ENCODE results near the gene IP6K1.

The IP6K1 gene

DNA sequence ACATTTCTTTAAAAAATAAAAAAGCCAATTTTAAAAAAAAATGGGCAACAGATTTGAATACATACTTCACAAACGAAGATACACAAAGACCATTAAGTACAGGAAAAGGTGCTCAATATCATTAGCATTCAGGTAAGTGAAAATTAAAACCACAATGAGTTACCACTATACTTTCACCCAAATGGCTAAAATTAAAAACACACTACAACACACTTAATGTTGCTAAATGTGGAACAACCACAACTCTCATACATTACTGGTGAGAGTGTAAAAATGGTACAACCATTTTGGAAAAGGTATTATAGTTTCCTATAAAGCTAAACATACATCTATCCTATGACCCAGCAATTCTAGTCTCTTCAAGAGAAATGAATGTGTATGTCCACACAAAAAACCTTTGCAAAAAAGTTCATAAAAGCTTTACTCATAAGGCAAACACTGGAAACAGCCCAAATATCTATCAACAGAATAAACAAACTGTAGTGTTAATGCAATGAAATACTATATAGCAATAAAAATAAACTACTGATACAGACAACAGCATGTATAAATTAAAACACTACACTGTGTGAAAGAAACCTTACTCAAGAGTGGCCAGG lies 14.9 kb downstream of the IP6K1 start:
- TF ChIP-seq TOX (CRISPR knock-in tag; IDR thresholded peaks at IDR 0.05; ENCODE audit: borderline replicate concordance) (no peak), ZC3H10 (CRISPR knock-in tag; IDR thresholded peaks at IDR 0.05) (no peak), TCF4 (CRISPR knock-in tag; IDR thresholded peaks at IDR 0.05; ENCODE audit: borderline replicate concordance) (no peak), ISL1 (CRISPR knock-in tag; IDR thresholded peaks at IDR 0.05) (no peak), ESRRG (CRISPR knock-in tag; IDR thresholded peaks at IDR 0.05) (no peak), OSR1 (CRISPR knock-in tag; IDR thresholded peaks at IDR 0.05) (no peak), CSDC2 (CRISPR knock-in tag; IDR thresholded peaks at IDR 0.05) (no peak), BACH2 (CRISPR knock-in tag; IDR thresholded peaks at IDR 0.05; ENCODE audit: borderline replicate concordance) (no peak), ARNTL (CRISPR knock-in tag; IDR thresholded peaks at IDR 0.05; ENCODE audit: borderline replicate concordance, low read depth) (no peak), ZNF70 (CRISPR knock-in tag; IDR thresholded peaks at IDR 0.05) (no peak), ZFP3 (CRISPR knock-in tag; IDR thresholded peaks at IDR 0.05) (no peak), ZFP30 (CRISPR knock-in tag; IDR thresholded peaks at IDR 0.05) (no peak), RARB (CRISPR knock-in tag; IDR thresholded peaks at IDR 0.05) (no peak)
- TF ChIP-seq, protein P1, sequence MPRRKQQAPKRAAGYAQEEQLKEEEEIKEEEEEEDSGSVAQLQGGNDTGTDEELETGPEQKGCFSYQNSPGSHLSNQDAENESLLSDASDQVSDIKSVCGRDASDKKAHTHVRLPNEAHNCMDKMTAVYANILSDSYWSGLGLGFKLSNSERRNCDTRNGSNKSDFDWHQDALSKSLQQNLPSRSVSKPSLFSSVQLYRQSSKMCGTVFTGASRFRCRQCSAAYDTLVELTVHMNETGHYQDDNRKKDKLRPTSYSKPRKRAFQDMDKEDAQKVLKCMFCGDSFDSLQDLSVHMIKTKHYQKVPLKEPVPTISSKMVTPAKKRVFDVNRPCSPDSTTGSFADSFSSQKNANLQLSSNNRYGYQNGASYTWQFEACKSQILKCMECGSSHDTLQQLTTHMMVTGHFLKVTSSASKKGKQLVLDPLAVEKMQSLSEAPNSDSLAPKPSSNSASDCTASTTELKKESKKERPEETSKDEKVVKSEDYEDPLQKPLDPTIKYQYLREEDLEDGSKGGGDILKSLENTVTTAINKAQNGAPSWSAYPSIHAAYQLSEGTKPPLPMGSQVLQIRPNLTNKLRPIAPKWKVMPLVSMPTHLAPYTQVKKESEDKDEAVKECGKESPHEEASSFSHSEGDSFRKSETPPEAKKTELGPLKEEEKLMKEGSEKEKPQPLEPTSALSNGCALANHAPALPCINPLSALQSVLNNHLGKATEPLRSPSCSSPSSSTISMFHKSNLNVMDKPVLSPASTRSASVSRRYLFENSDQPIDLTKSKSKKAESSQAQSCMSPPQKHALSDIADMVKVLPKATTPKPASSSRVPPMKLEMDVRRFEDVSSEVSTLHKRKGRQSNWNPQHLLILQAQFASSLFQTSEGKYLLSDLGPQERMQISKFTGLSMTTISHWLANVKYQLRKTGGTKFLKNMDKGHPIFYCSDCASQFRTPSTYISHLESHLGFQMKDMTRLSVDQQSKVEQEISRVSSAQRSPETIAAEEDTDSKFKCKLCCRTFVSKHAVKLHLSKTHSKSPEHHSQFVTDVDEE (CRISPR knock-in tag; IDR thresholded peaks at IDR 0.05): no peak
- TF ChIP-seq, protein P2, sequence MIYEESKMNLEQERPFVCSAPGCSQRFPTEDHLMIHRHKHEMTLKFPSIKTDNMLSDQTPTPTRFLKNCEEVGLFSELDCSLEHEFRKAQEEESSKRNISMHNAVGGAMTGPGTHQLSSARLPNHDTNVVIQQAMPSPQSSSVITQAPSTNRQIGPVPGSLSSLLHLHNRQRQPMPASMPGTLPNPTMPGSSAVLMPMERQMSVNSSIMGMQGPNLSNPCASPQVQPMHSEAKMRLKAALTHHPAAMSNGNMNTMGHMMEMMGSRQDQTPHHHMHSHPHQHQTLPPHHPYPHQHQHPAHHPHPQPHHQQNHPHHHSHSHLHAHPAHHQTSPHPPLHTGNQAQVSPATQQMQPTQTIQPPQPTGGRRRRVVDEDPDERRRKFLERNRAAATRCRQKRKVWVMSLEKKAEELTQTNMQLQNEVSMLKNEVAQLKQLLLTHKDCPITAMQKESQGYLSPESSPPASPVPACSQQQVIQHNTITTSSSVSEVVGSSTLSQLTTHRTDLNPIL (CRISPR knock-in tag; IDR thresholded peaks at IDR 0.05; ENCODE audit: low read depth): no peak
- TF ChIP-seq, protein P3, sequence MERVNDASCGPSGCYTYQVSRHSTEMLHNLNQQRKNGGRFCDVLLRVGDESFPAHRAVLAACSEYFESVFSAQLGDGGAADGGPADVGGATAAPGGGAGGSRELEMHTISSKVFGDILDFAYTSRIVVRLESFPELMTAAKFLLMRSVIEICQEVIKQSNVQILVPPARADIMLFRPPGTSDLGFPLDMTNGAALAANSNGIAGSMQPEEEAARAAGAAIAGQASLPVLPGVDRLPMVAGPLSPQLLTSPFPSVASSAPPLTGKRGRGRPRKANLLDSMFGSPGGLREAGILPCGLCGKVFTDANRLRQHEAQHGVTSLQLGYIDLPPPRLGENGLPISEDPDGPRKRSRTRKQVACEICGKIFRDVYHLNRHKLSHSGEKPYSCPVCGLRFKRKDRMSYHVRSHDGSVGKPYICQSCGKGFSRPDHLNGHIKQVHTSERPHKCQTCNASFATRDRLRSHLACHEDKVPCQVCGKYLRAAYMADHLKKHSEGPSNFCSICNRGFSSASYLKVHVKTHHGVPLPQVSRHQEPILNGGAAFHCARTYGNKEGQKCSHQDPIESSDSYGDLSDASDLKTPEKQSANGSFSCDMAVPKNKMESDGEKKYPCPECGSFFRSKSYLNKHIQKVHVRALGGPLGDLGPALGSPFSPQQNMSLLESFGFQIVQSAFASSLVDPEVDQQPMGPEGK (CRISPR knock-in tag; IDR thresholded peaks at IDR 0.05; ENCODE audit: borderline replicate concordance): no peak
- TF ChIP-seq, protein P4, sequence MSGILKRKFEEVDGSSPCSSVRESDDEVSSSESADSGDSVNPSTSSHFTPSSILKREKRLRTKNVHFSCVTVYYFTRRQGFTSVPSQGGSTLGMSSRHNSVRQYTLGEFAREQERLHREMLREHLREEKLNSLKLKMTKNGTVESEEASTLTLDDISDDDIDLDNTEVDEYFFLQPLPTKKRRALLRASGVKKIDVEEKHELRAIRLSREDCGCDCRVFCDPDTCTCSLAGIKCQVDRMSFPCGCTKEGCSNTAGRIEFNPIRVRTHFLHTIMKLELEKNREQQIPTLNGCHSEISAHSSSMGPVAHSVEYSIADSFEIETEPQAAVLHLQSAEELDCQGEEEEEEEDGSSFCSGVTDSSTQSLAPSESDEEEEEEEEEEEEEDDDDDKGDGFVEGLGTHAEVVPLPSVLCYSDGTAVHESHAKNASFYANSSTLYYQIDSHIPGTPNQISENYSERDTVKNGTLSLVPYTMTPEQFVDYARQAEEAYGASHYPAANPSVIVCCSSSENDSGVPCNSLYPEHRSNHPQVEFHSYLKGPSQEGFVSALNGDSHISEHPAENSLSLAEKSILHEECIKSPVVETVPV (CRISPR knock-in tag; IDR thresholded peaks at IDR 0.05): no peak
- no peak for ATAC-seq

DNA sequence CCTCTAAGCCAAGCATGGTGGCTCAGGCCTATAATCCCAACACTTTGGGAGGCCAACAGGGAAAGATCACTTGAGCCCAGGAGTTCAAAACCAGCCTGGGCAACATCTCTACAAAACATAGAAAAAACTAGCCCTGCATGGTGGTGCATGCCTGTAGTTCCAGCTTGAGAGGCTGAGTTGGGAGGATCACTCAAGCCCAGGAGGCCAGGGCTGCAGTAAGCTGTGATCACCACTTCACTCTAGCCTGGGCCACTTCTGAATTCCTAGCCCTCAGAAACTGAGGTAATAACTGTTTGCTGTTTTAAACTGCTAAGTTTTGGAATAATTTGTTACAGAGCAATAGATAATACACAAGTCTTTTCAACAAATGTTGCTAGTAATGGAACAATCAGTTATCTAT lies 16.4 kb downstream of the IP6K1 start:
- TF ChIP-seq, protein P3 (CRISPR knock-in tag; IDR thresholded peaks at IDR 0.05; ENCODE audit: borderline replicate concordance): no peak
- TF ChIP-seq SNAI2 (CRISPR knock-in tag; IDR thresholded peaks at IDR 0.05) (no peak), BACH2 (CRISPR knock-in tag; IDR thresholded peaks at IDR 0.05; ENCODE audit: borderline replicate concordance) (no peak), ZFP3 (CRISPR knock-in tag; IDR thresholded peaks at IDR 0.05) (no peak), ZC3H10 (CRISPR knock-in tag; IDR thresholded peaks at IDR 0.05) (no peak), PPARA (CRISPR knock-in tag; IDR thresholded peaks at IDR 0.05; ENCODE audit: borderline replicate concordance) (no peak), TCF4 (CRISPR knock-in tag; IDR thresholded peaks at IDR 0.05; ENCODE audit: borderline replicate concordance) (no peak), ESRRG (CRISPR knock-in tag; IDR thresholded peaks at IDR 0.05) (no peak), TOX (CRISPR knock-in tag; IDR thresholded peaks at IDR 0.05; ENCODE audit: borderline replicate concordance) (no peak), ARNTL (CRISPR knock-in tag; IDR thresholded peaks at IDR 0.05; ENCODE audit: borderline replicate concordance, low read depth) (no peak)
- TF ChIP-seq, protein P4 (CRISPR knock-in tag; IDR thresholded peaks at IDR 0.05): no peak
- TF ChIP-seq, protein P1 (CRISPR knock-in tag; IDR thresholded peaks at IDR 0.05): no peak
- TF ChIP-seq, protein P5, sequence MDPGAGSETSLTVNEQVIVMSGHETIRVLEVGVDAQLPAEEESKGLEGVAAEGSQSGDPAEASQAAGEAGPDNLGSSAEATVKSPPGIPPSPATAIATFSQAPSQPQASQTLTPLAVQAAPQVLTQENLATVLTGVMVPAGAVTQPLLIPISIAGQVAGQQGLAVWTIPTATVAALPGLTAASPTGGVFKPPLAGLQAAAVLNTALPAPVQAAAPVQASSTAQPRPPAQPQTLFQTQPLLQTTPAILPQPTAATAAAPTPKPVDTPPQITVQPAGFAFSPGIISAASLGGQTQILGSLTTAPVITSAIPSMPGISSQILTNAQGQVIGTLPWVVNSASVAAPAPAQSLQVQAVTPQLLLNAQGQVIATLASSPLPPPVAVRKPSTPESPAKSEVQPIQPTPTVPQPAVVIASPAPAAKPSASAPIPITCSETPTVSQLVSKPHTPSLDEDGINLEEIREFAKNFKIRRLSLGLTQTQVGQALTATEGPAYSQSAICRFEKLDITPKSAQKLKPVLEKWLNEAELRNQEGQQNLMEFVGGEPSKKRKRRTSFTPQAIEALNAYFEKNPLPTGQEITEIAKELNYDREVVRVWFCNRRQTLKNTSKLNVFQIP (CRISPR knock-in tag; IDR thresholded peaks at IDR 0.05; ENCODE audit: borderline replicate concordance, low read depth): no peak
- no peak for ATAC-seq

Measured in SK-N-SH treated with all-trans-retinoic acid at 6 μM for 48 hours (cell line).